ENCODE data around the gene SMIM35.
"Not testable (repeated sequence)": the region's sequence is repeated elsewhere in the genome, so short reads cannot be mapped to it uniquely, and the experiment has no call there.

The SMIM35 gene

GRCh38 chr11:118007563-118008270, 79.0 kb downstream of the SMIM35 start:
- not testable (repeated sequence) for H3K27me3 ChIP-seq (ENCODE audit: control insufficient read depth, insufficient read depth, low read length); H3K9me3 ChIP-seq (ENCODE audit: control insufficient read depth, low read length); H3K36me3 ChIP-seq (ENCODE audit: control insufficient read depth, insufficient read depth, low read length); H3K4me1 ChIP-seq (ENCODE audit: control insufficient read depth, insufficient read depth, low read length); H3K9ac ChIP-seq (ENCODE audit: low read length); H3K4me3 ChIP-seq (ENCODE audit: low read length)

- no peaks in the 10 kb centered on the region for H3K36me3 ChIP-seq (ENCODE audit: control insufficient read depth, insufficient read depth, low read length)
- no peaks in the 10 kb centered on the region for H3K9me3 ChIP-seq (ENCODE audit: control insufficient read depth, low read length)
- peaks cover 6% of the 10 kb centered on the region for H3K27me3 ChIP-seq (ENCODE audit: control insufficient read depth, insufficient read depth, low read length)
- H3K4me3 ChIP-seq (ENCODE audit: low read length), result no peak overlapping the region
- no peak overlapping the region for H3K9ac ChIP-seq (ENCODE audit: low read length)
- H3K4me1 ChIP-seq (ENCODE audit: control insufficient read depth, insufficient read depth, low read length), result peaks cover 7% of the 10 kb centered on the region
Observed at GRCh38 chr11:118007040-118007439, 79.7 kb downstream of the SMIM35 start.

GRCh38 chr11:118006153-118006534, 80.6 kb downstream of the SMIM35 start:
- H3K4me1 ChIP-seq (ENCODE audit: control insufficient read depth, insufficient read depth, low read length), result peaks cover 11% of the 10 kb centered on the region
- peaks cover 6% of the 10 kb centered on the region for H3K27me3 ChIP-seq (ENCODE audit: control insufficient read depth, insufficient read depth, low read length)
- no peak overlapping the region for H3K4me3 ChIP-seq (ENCODE audit: low read length)
- H3K36me3 ChIP-seq (ENCODE audit: control insufficient read depth, insufficient read depth, low read length), result no peaks in the 10 kb centered on the region
- no peaks in the 10 kb centered on the region for H3K9me3 ChIP-seq (ENCODE audit: control insufficient read depth, low read length)
- H3K9ac ChIP-seq (ENCODE audit: low read length), result no peak overlapping the region

GRCh38 chr11:118005224-118006152, 81.3 kb downstream of the SMIM35 start:
- no peak overlapping the region for H3K4me3 ChIP-seq (ENCODE audit: low read length)
- peaks cover 3% of the 10 kb centered on the region for H3K27me3 ChIP-seq (ENCODE audit: control insufficient read depth, insufficient read depth, low read length)
- no peaks in the 10 kb centered on the region for H3K36me3 ChIP-seq (ENCODE audit: control insufficient read depth, insufficient read depth, low read length)
- H3K4me1 ChIP-seq (ENCODE audit: control insufficient read depth, insufficient read depth, low read length), result peaks cover 11% of the 10 kb centered on the region
- H3K9me3 ChIP-seq (ENCODE audit: control insufficient read depth, low read length), result no peaks in the 10 kb centered on the region
- H3K9ac ChIP-seq (ENCODE audit: low read length), result no peak overlapping the region

GRCh38 chr11:118004543-118005223, 82.1 kb downstream of the SMIM35 start:
- Histone ChIP-seq H3K4me1 (ENCODE audit: control insufficient read depth, insufficient read depth, low read length) (peaks cover 11% of the 10 kb centered on the region), H3K27me3 (ENCODE audit: control insufficient read depth, insufficient read depth, low read length) (peaks cover 3% of the 10 kb centered on the region), H3K4me3 (ENCODE audit: low read length) (no peak overlapping the region), H3K9me3 (ENCODE audit: control insufficient read depth, low read length) (no peaks in the 10 kb centered on the region), H3K9ac (ENCODE audit: low read length) (no peak overlapping the region), H3K36me3 (ENCODE audit: control insufficient read depth, insufficient read depth, low read length) (no peaks in the 10 kb centered on the region)

- Histone ChIP-seq H3K9ac (ENCODE audit: low read length) (no peak overlapping the region), H3K4me3 (ENCODE audit: low read length) (no peak overlapping the region), H3K27me3 (ENCODE audit: control insufficient read depth, insufficient read depth, low read length) (no peaks in the 10 kb centered on the region), H3K4me1 (ENCODE audit: control insufficient read depth, insufficient read depth, low read length) (peaks cover 11% of the 10 kb centered on the region), H3K36me3 (ENCODE audit: control insufficient read depth, insufficient read depth, low read length) (no peaks in the 10 kb centered on the region), H3K9me3 (ENCODE audit: control insufficient read depth, low read length) (no peaks in the 10 kb centered on the region)
Observed at GRCh38 chr11:118003456-118003855, 83.3 kb downstream of the SMIM35 start.

GRCh38 chr11:118002541-118003423, 84.0 kb downstream of the SMIM35 start:
- Histone ChIP-seq H3K36me3 (ENCODE audit: control insufficient read depth, insufficient read depth, low read length) (no peaks in the 10 kb centered on the region), H3K9ac (ENCODE audit: low read length) (peak overlapping the region; percentile 12), H3K9me3 (ENCODE audit: control insufficient read depth, low read length) (no peaks in the 10 kb centered on the region), H3K4me1 (ENCODE audit: control insufficient read depth, insufficient read depth, low read length) (peaks cover 11% of the 10 kb centered on the region), H3K27me3 (ENCODE audit: control insufficient read depth, insufficient read depth, low read length) (no peaks in the 10 kb centered on the region), H3K4me3 (ENCODE audit: low read length) (no peak overlapping the region)

GRCh38 chr11:118002010-118002540, 84.7 kb downstream of the SMIM35 start:
- Histone ChIP-seq H3K4me1 (ENCODE audit: control insufficient read depth, insufficient read depth, low read length) (peaks cover 11% of the 10 kb centered on the region), H3K9ac (ENCODE audit: low read length) (peak overlapping the region; percentile 12)

GRCh38 chr11:118001494-118001971, 85.2 kb downstream of the SMIM35 start:
- H3K9me3 ChIP-seq (ENCODE audit: control insufficient read depth, low read length), result no peaks in the 10 kb centered on the region
- no peak overlapping the region for H3K4me3 ChIP-seq (ENCODE audit: low read length)
- no peak overlapping the region for H3K9ac ChIP-seq (ENCODE audit: low read length)
- H3K4me1 ChIP-seq (ENCODE audit: control insufficient read depth, insufficient read depth, low read length), result peaks cover 11% of the 10 kb centered on the region
- H3K27me3 ChIP-seq (ENCODE audit: control insufficient read depth, insufficient read depth, low read length), result no peaks in the 10 kb centered on the region
- H3K36me3 ChIP-seq (ENCODE audit: control insufficient read depth, insufficient read depth, low read length), result no peaks in the 10 kb centered on the region

More at GRCh38 chr11:118002010-118002540, 84.7 kb downstream of the SMIM35 start:
- H3K4me3 ChIP-seq (ENCODE audit: low read length), result no peak overlapping the region
- no peaks in the 10 kb centered on the region for H3K36me3 ChIP-seq (ENCODE audit: control insufficient read depth, insufficient read depth, low read length)
- H3K9me3 ChIP-seq (ENCODE audit: control insufficient read depth, low read length), result no peaks in the 10 kb centered on the region
- H3K27me3 ChIP-seq (ENCODE audit: control insufficient read depth, insufficient read depth, low read length), result no peaks in the 10 kb centered on the region

GRCh38 chr11:118000850-118001228, 85.9 kb downstream of the SMIM35 start:
- H3K27me3 ChIP-seq (ENCODE audit: control insufficient read depth, insufficient read depth, low read length), result no peaks in the 10 kb centered on the region
- no peak overlapping the region for H3K9ac ChIP-seq (ENCODE audit: low read length)
- peaks cover 11% of the 10 kb centered on the region for H3K4me1 ChIP-seq (ENCODE audit: control insufficient read depth, insufficient read depth, low read length)
- H3K36me3 ChIP-seq (ENCODE audit: control insufficient read depth, insufficient read depth, low read length), result no peaks in the 10 kb centered on the region
- no peaks in the 10 kb centered on the region for H3K9me3 ChIP-seq (ENCODE audit: control insufficient read depth, low read length)
- H3K4me3 ChIP-seq (ENCODE audit: low read length), result no peak overlapping the region

Data from mucosa of stomach (tissue), 1 donor.